GM23338 (cell line): ENCODE results near the gene EXOC7. TPM values are rescaled to one million over a fixed set of nuclear protein-coding genes. Genes with fewer than 3 reads are reported as not detected.

Experiments used
- ATAC-seq: fragments of 200-7000 bp; cut with Tn5 transposase; 3 replicates; pipeline ENCODE4 v1.9.1; 2020
- DNase-seq: peaks from one replicate; pipeline ENCODE4 v3.0.0-alpha.2; 2015; ENCODE audit warnings: low spot score
- H2AFZ ChIP-seq: fragments of 200-600 bp; sonication (generic); 2 replicates; pipeline ENCODE4 v1.8.0; 2016; ENCODE audit warnings: antibody characterized with exemption, mild to moderate bottlenecking, moderate library complexity
- H3F3A ChIP-seq: fragments of 200-600 bp; sonication (generic); replicated peaks from 2 replicates; pipeline ENCODE4 v1.8.0; 2017; ENCODE audit warnings: antibody characterized with exemption, mixed run types, low read depth
- H3K27ac ChIP-seq: fragments of 200-600 bp; sonication (generic); 2 replicates; pipeline ENCODE4 v1.6.1; 2016; ENCODE audit warnings: low read depth
- H3K27me3 ChIP-seq: fragments of 200-600 bp; sonication (generic); 2 replicates; pipeline ENCODE4 v1.8.0; 2016; ENCODE audit warnings: mild to moderate bottlenecking, mixed run types, moderate library complexity; ENCODE audit not compliant: insufficient read depth
- H3K36me3 ChIP-seq: fragments of 200-600 bp; sonication (generic); 2 replicates; pipeline ENCODE4 v1.8.0; 2016; ENCODE audit warnings: mild to moderate bottlenecking; ENCODE audit not compliant: insufficient read depth
- H3K4me1 ChIP-seq: fragments of 200-600 bp; sonication (generic); 2 replicates; pipeline ENCODE4 v1.8.0; 2016; ENCODE audit warnings: mild to moderate bottlenecking, moderate library complexity; ENCODE audit not compliant: insufficient read depth
- H3K4me2 ChIP-seq: fragments of 200-600 bp; sonication (generic); 2 replicates; pipeline ENCODE4 v1.7.1; 2017; ENCODE audit warnings: mixed run types
- H3K4me3 ChIP-seq: fragments of 200-600 bp; sonication (generic); 2 replicates; pipeline ENCODE4 v1.6.1; 2016; ENCODE audit warnings: mixed run types
- H3K79me2 ChIP-seq: fragments of 200-600 bp; sonication (generic); replicated peaks from 2 replicates; pipeline ENCODE4 v1.8.0; 2017; ENCODE audit warnings: mild to moderate bottlenecking; ENCODE audit not compliant: insufficient read depth
- H3K9me2 ChIP-seq: fragments of 200-600 bp; sonication (generic); 2 replicates; pipeline ENCODE4 v1.8.0; 2017; ENCODE audit not compliant: insufficient read depth
- H4K20me1 ChIP-seq: fragments of 200-600 bp; sonication (generic); replicated peaks from 2 replicates; pipeline ENCODE4 v1.8.0; 2017; ENCODE audit warnings: mild to moderate bottlenecking; ENCODE audit not compliant: insufficient read depth
- H3K27ac Mint-ChIP-seq: 2 replicates; pipeline ENCODE4 v1.8.0; 2020; ENCODE audit warnings: inconsistent platforms, mild to moderate bottlenecking, moderate library complexity, mixed read lengths
- H3K27me3 Mint-ChIP-seq: 3 replicates; pipeline ENCODE4 v1.8.0; 2022; ENCODE audit warnings: low read depth, mild to moderate bottlenecking, moderate library complexity, mixed read lengths, inconsistent platforms; ENCODE audit not compliant: insufficient read depth, poor library complexity
- H3K36me3 Mint-ChIP-seq: 3 replicates; pipeline ENCODE4 v1.8.0; 2021; ENCODE audit warnings: low read depth, mild to moderate bottlenecking, inconsistent platforms, moderate library complexity, mixed read lengths
- H3K4me1 Mint-ChIP-seq: 3 replicates; pipeline ENCODE4 v1.8.0; 2020; ENCODE audit warnings: mild to moderate bottlenecking, inconsistent platforms, mixed read lengths
- H3K4me3 Mint-ChIP-seq: 3 replicates; pipeline ENCODE4 v1.8.0; 2021; ENCODE audit warnings: moderate library complexity, mild to moderate bottlenecking, inconsistent platforms, mixed read lengths
- H3K9me3 Mint-ChIP-seq: 3 replicates; pipeline ENCODE4 v1.8.0; 2020; ENCODE audit warnings: moderate library complexity, mild to moderate bottlenecking, inconsistent platforms, mixed read lengths
- EZH2phosphoT487 ChIP-seq: fragments of 200-600 bp; sonication (generic); IDR thresholded peaks from one replicate; pipeline ENCODE4 v1.8.1; 2018; ENCODE audit warnings: antibody characterized with exemption; ENCODE audit not compliant: unreplicated experiment
- JUNB ChIP-seq: IDR thresholded peaks from one replicate; pipeline ENCODE4 v1.6.1; 2016; ENCODE audit warnings: antibody characterized with exemption; ENCODE audit not compliant: unreplicated experiment
- NANOG ChIP-seq: IDR thresholded peaks from 2 replicates; pipeline ENCODE4 v1.6.1; 2016; ENCODE audit warnings: antibody characterized with exemption, borderline replicate concordance
- POLR2AphosphoS5 ChIP-seq: IDR thresholded peaks from 2 replicates; pipeline ENCODE4 v1.6.1; 2016; ENCODE audit warnings: antibody characterized with exemption, low read depth
- ZNF114 ChIP-seq: fragments of 250-450 bp; sonication (Bioruptor Pico); IDR thresholded peaks from 2 replicates; pipeline ENCODE4 v1.5.0; 2020; ENCODE audit warnings: mild to moderate bottlenecking, moderate library complexity
- ZNF331 ChIP-seq: fragments of 250-450 bp; sonication (Bioruptor Pico); IDR thresholded peaks from 2 replicates; pipeline ENCODE4 v1.5.0; 2020; ENCODE audit warnings: low read depth, mild to moderate bottlenecking, moderate library complexity
- polyA plus RNA-seq: library from polyadenylated mRNA; unstranded; fragments of >200 nt; fragmentation: Nextera tagmentation; extraction: Ambion mirVana; gene quantifications from 2 replicates; pipeline ENCODE4 v1.2.1, GENCODE V29; 2016
- total RNA-seq: library from RNA; depleted of rRNA; stranded (reverse); fragments of >200 nt; shearing (Covaris generic); gene quantifications from 2 replicates; pipeline ENCODE4 v1.2.3, GENCODE V29; 2014
- TF ChIP-seq, protein P1 (sequence below): IDR thresholded peaks from one replicate; pipeline ENCODE4 v1.6.1; 2018; ENCODE audit warnings: antibody characterized with exemption; ENCODE audit not compliant: unreplicated experiment
- TF ChIP-seq, protein P2 (sequence below): IDR thresholded peaks from 2 replicates; pipeline ENCODE4 v1.6.1; 2016; ENCODE audit warnings: antibody characterized with exemption
- TF ChIP-seq, protein P3 (sequence below): fragments of 250-450 bp; sonication (Bioruptor Pico); IDR thresholded peaks from 2 replicates; pipeline ENCODE4 v1.5.0; 2020; ENCODE audit warnings: mild to moderate bottlenecking, moderate library complexity

The EXOC7 gene
- total and polyA plus RNA-seq, 2 experiments from 2014 or later = 75.4 to 77.4 TPM

DNA sequence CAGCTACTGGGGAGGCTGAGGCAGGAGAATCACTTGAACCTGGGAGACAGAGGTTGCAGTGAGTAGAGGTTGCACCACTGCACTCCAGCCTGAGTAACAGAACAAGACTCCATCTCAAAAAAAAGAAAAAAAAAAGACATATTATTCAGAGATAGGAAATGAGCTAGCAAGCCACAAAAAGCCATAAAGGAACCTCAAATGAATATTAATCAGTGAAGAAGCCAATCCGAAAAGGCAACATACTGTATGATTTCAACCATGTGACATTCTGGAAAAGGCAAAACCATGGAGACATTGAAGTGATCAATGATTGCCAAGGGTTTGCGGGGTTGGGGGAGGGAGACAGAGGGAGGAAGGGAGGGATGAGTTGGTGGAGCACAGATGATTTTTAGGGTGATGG, 8.4 kb upstream of the EXOC7 start (continued):
- TF ChIP-seq, protein P1, sequence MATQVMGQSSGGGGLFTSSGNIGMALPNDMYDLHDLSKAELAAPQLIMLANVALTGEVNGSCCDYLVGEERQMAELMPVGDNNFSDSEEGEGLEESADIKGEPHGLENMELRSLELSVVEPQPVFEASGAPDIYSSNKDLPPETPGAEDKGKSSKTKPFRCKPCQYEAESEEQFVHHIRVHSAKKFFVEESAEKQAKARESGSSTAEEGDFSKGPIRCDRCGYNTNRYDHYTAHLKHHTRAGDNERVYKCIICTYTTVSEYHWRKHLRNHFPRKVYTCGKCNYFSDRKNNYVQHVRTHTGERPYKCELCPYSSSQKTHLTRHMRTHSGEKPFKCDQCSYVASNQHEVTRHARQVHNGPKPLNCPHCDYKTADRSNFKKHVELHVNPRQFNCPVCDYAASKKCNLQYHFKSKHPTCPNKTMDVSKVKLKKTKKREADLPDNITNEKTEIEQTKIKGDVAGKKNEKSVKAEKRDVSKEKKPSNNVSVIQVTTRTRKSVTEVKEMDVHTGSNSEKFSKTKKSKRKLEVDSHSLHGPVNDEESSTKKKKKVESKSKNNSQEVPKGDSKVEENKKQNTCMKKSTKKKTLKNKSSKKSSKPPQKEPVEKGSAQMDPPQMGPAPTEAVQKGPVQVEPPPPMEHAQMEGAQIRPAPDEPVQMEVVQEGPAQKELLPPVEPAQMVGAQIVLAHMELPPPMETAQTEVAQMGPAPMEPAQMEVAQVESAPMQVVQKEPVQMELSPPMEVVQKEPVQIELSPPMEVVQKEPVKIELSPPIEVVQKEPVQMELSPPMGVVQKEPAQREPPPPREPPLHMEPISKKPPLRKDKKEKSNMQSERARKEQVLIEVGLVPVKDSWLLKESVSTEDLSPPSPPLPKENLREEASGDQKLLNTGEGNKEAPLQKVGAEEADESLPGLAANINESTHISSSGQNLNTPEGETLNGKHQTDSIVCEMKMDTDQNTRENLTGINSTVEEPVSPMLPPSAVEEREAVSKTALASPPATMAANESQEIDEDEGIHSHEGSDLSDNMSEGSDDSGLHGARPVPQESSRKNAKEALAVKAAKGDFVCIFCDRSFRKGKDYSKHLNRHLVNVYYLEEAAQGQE = no peak
- no peak for TF ChIP-seq EZH2phosphoT487
- no peak for TF ChIP-seq POLR2AphosphoS5
- no peak for TF ChIP-seq JUNB
- TF ChIP-seq, protein P2, sequence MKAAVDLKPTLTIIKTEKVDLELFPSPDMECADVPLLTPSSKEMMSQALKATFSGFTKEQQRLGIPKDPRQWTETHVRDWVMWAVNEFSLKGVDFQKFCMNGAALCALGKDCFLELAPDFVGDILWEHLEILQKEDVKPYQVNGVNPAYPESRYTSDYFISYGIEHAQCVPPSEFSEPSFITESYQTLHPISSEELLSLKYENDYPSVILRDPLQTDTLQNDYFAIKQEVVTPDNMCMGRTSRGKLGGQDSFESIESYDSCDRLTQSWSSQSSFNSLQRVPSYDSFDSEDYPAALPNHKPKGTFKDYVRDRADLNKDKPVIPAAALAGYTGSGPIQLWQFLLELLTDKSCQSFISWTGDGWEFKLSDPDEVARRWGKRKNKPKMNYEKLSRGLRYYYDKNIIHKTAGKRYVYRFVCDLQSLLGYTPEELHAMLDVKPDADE = no peak
- no peak for TF ChIP-seq NANOG
- no peak for TF ChIP-seq ZNF114 (CRISPR knock-in tag)
- TF ChIP-seq ZNF331 (CRISPR knock-in tag) = no peak

DNA sequence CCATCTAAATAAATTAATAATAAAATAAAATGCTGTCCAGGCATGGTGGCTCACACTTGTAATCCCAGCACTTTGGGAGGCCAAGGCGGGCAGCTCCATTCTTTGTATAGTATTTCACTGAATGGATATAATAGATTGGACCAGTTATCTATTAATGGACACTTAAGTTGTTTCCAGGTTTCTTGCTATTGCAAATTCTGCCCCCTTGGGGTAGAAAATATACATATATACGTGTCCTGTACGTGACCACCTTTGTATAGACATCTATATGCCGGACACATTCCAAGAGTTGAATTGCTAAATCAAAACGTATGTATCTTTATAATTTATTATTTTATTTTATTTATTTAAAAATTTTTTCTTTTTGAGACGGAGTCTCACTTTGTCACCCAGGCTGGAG, 3.9 kb upstream of the EXOC7 start:
- no peak overlapping the region for H3K4me3 ChIP-seq
- peaks cover 9% of the 10 kb centered on the region; the same call in 1 of the 2 replicates for H3F3A ChIP-seq
- H3K79me2 ChIP-seq = peaks cover 8% of the 10 kb centered on the region
- H3K9me3 Mint-ChIP-seq = peaks cover 3% of the 10 kb centered on the region; the same call in 2 of the 3 replicates
- no peak overlapping the region for H2AFZ ChIP-seq
- H3K27ac Mint-ChIP-seq = no peak overlapping the region
- H3K4me1 ChIP-seq = peaks cover 26% of the 10 kb centered on the region; the same call in 1 of the 2 replicates
- H3K27me3 ChIP-seq = no peaks in the 10 kb centered on the region
- H3K27me3 Mint-ChIP-seq = peaks cover 10% of the 10 kb centered on the region
- H3K4me3 Mint-ChIP-seq = no peak overlapping the region
- peaks cover 4% of the 10 kb centered on the region; the same call in 2 of the 3 replicates for H3K36me3 Mint-ChIP-seq
- DNase-seq (no peak), ATAC-seq (no peak)
- no peaks in the 10 kb centered on the region for H4K20me1 ChIP-seq
- H3K9me2 ChIP-seq = no peaks in the 10 kb centered on the region
- peaks cover 27% of the 10 kb centered on the region for H3K4me1 Mint-ChIP-seq
- H3K4me2 ChIP-seq = no peak overlapping the region
- no peaks in the 10 kb centered on the region for H3K36me3 ChIP-seq
- H3K27ac ChIP-seq = no peak overlapping the region
- TF ChIP-seq, protein P3, sequence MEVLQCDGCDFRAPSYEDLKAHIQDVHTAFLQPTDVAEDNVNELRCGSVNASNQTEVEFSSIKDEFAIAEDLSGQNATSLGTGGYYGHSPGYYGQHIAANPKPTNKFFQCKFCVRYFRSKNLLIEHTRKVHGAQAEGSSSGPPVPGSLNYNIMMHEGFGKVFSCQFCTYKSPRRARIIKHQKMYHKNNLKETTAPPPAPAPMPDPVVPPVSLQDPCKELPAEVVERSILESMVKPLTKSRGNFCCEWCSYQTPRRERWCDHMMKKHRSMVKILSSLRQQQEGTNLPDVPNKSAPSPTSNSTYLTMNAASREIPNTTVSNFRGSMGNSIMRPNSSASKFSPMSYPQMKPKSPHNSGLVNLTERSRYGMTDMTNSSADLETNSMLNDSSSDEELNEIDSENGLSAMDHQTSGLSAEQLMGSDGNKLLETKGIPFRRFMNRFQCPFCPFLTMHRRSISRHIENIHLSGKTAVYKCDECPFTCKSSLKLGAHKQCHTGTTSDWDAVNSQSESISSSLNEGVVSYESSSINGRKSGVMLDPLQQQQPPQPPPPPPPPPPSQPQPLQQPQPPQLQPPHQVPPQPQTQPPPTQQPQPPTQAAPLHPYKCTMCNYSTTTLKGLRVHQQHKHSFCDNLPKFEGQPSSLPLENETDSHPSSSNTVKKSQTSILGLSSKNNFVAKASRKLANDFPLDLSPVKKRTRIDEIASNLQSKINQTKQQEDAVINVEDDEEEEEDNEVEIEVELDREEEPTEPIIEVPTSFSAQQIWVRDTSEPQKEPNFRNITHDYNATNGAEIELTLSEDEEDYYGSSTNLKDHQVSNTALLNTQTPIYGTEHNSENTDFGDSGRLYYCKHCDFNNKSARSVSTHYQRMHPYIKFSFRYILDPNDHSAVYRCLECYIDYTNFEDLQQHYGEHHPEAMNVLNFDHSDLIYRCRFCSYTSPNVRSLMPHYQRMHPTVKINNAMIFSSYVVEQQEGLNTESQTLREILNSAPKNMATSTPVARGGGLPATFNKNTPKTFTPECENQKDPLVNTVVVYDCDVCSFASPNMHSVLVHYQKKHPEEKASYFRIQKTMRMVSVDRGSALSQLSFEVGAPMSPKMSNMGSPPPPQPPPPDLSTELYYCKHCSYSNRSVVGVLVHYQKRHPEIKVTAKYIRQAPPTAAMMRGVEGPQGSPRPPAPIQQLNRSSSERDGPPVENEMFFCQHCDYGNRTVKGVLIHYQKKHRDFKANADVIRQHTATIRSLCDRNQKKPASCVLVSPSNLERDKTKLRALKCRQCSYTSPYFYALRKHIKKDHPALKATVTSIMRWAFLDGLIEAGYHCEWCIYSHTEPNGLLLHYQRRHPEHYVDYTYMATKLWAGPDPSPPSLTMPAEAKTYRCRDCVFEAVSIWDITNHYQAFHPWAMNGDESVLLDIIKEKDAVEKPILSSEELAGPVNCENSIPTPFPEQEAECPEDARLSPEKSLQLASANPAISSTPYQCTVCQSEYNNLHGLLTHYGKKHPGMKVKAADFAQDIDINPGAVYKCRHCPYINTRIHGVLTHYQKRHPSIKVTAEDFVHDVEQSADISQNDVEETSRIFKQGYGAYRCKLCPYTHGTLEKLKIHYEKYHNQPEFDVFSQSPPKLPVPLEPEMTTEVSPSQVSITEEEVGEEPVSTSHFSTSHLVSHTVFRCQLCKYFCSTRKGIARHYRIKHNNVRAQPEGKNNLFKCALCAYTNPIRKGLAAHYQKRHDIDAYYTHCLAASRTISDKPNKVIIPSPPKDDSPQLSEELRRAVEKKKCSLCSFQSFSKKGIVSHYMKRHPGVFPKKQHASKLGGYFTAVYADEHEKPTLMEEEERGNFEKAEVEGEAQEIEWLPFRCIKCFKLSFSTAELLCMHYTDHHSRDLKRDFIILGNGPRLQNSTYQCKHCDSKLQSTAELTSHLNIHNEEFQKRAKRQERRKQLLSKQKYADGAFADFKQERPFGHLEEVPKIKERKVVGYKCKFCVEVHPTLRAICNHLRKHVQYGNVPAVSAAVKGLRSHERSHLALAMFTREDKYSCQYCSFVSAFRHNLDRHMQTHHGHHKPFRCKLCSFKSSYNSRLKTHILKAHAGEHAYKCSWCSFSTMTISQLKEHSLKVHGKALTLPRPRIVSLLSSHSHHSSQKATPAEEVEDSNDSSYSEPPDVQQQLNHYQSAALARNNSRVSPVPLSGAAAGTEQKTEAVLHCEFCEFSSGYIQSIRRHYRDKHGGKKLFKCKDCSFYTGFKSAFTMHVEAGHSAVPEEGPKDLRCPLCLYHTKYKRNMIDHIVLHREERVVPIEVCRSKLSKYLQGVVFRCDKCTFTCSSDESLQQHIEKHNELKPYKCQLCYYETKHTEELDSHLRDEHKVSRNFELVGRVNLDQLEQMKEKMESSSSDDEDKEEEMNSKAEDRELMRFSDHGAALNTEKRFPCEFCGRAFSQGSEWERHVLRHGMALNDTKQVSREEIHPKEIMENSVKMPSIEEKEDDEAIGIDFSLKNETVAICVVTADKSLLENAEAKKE (CRISPR knock-in tag) = no peak
